Measurements from ENCODE around the gene PAX2.

The PAX2 gene

DNA sequence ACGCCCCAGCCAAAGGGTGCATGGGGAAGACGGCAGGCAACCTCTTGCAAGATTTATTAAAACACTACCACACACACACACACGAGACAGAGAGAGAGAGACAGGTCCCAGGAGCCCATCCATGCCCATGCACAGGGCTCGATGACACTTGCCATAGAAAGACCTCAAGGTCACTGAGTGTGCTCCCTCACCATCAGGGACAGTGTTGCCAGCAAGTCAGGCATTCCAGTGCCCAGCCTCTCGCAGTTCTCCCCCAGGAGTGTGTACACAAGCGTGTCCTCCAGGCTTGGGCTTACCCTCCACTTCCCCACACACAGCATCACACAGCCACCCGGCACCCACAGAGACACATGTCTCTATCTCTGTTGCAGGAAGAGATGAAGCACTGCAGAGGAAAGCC, 120.6 kb downstream of the PAX2 start:
- TF ChIP-seq, protein P1, sequence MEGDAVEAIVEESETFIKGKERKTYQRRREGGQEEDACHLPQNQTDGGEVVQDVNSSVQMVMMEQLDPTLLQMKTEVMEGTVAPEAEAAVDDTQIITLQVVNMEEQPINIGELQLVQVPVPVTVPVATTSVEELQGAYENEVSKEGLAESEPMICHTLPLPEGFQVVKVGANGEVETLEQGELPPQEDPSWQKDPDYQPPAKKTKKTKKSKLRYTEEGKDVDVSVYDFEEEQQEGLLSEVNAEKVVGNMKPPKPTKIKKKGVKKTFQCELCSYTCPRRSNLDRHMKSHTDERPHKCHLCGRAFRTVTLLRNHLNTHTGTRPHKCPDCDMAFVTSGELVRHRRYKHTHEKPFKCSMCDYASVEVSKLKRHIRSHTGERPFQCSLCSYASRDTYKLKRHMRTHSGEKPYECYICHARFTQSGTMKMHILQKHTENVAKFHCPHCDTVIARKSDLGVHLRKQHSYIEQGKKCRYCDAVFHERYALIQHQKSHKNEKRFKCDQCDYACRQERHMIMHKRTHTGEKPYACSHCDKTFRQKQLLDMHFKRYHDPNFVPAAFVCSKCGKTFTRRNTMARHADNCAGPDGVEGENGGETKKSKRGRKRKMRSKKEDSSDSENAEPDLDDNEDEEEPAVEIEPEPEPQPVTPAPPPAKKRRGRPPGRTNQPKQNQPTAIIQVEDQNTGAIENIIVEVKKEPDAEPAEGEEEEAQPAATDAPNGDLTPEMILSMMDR (IDR thresholded peaks at IDR 0.05), result no peak
- DNase-seq (ENCODE audit: low spot score), result no peak
- H3K4me3 ChIP-seq, result no peak overlapping the region
- H3K27ac ChIP-seq, result no peak overlapping the region

DNA sequence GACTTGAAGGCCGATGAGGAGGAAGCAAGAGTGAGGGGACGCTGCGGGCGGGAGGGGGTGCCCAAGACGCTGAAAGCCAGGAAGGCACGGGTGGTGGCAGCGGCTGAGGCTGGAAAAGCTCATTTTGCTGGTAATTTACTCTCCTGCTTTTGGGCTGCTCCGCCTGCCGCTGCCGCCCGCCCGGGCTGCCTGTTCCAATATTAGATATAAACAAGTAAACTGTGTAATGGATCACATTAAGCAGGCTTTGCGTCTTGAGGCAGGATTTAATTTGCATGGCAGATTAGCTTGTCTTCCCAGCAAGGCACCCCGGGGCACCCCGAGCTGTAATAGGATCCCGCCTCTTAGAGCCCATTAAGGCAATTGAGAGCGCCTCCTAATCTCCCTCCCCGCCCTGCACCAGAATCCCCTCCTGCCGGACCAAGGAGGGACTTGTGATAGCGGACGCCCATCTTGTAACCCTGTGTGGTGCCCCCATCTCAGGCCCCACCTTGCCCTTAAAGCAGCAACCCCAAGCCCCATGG, 121.3 kb downstream of the PAX2 start:
- TF ChIP-seq, protein P1 (IDR thresholded peaks at IDR 0.05), result no peak
- Histone ChIP-seq H3K27ac (no peak overlapping the region), H3K4me3 (no peak overlapping the region)
- no peak for DNase-seq (ENCODE audit: low spot score)

DNA sequence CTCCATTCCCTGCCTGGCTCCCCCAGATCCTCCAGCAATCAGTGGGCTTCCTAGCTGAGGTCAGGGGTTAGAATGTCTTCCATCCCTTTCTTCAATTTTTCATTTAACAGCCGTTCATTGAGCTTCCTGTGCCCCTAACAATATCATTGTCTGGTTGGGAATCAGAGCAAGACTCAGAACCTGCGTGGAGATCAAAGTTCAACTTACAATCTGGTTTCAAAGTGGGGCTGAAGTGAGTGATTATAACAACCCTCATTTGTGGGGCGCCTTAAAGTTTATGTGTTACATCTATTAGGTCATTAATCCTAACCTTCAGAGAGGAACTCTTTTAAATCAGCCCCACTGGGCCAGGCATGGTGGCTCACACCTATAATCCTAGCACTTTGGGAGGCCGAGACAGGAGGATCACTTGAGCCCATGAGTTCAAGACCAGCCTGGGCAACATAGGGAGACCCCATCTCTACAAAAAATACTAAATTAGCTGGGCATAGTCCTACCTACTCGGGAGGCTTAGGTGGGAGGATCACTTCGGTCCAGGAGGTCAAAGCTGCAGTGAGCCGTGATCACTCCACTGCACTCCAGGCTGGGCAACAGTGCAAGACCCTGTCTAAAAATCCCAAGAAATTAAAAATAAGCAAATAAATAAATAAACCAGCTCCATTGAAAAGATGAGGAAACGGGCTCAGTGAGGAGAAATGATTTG, 122.0 kb downstream of the PAX2 start:
- DNase-seq (ENCODE audit: low spot score), result no peak
- H3K27ac ChIP-seq, result no peak overlapping the region
- no peak overlapping the region for H3K4me3 ChIP-seq
- TF ChIP-seq, protein P1 (IDR thresholded peaks at IDR 0.05), result no peak

DNA sequence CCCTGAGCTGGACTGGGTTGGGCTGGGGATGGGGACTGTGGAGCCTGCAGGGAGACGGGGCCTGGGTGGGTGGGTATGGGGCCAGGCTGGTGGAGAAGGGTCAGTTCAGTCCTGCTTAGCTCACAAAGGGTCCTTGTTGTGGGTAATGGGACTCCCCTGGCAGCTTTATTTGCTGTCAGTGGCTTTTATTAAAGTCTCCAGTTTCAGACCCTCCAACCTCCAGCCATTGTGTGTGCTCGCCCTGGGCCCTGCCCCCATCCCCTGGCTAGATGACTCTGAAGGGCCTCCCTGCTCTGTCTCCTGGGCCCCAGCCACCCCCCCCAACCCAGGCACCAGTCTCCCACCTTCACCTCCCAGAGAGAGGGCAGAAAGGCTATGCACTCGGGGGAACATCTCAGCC, 123.0 kb downstream of the PAX2 start:
- no peak overlapping the region for H3K27ac ChIP-seq
- no peak overlapping the region for H3K4me3 ChIP-seq
- DNase-seq (ENCODE audit: low spot score), result no peak
- TF ChIP-seq, protein P1 (IDR thresholded peaks at IDR 0.05), result no peak

DNA sequence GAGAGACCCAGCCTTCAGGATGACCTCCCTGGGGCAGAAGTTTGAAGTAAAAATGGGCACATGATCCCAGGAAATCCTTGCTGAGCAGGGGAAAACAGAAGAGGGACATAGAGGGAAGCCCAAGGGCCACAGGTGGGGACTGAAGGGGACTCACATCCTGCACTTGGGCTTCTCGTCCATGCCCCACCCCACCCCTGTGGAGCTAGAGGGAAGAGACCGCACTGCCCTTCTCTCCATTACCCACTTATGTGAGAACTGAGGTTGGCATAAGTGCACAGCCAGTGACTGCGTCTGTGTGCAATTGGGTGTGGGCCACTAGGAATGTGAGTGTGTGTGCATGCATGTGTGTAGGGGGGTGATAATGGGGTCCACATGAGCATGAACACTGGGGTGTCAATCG, 124.0 kb downstream of the PAX2 start:
- no peak overlapping the region for H3K27ac ChIP-seq
- no peak for DNase-seq (ENCODE audit: low spot score)
- TF ChIP-seq, protein P1 (IDR thresholded peaks at IDR 0.05), result no peak
- H3K4me3 ChIP-seq, result no peak overlapping the region

DNA sequence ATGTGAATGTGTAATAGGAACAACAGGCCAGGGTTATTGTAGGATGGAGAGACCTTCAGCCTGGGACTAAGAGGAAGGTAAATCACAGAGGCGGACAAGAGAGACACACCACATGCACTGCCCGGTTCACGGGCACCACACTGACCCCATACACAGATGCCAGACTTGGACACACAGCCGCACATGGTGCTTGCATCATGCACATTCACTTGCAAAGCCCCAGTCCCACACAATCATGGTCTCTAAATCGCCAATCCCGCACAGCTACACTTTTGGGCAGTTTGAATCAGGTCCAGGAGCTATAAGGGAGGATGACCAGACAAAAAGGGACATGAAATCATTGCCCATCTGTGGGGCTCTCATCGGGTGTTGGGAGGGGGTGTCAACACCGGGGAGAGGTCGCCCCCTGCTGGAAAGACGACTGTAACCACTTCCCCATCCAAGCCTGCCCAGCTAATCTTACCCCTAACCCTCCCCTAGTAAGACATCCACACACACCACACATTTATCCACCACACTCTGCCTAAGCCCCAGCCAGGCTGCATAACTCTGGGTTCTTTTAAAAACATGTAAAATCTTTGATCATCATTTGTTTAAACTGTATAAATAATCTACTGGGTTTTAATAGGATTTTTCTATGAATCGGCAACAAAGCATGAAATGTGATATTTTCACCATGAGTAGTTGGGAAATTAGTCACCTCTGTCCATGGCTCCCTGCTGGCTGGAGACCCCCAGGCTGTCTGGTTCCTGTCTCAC, 126.8 kb downstream of the PAX2 start:
- TF ChIP-seq, protein P1 (IDR thresholded peaks at IDR 0.05), result no peak
- Histone ChIP-seq H3K4me3 (no peak overlapping the region), H3K27ac (no peak overlapping the region)
- no peak for DNase-seq (ENCODE audit: low spot score)
